NCI-H1436 (cell line): Measurements from ENCODE around the gene ATP5F1A.
"Not testable (repeated sequence)": the region's sequence is repeated elsewhere in the genome, so short reads cannot be mapped to it uniquely, and the experiment has no call there.

Experiments
- DNase-seq: peaks from one replicate; lab custom pipeline; 2025; lab: John Stamatoyannopoulos, UW

Gene ATP5F1A

GRCh38 chr18:46097801-46098615 lies at the start of gene ATP5F1A:
ATP5F1A (minus strand) TSS chr18:46098296; CDS start chr18:46098231, 65 bp downstream.
- peak; percentile 71 for DNase-seq

DNA sequence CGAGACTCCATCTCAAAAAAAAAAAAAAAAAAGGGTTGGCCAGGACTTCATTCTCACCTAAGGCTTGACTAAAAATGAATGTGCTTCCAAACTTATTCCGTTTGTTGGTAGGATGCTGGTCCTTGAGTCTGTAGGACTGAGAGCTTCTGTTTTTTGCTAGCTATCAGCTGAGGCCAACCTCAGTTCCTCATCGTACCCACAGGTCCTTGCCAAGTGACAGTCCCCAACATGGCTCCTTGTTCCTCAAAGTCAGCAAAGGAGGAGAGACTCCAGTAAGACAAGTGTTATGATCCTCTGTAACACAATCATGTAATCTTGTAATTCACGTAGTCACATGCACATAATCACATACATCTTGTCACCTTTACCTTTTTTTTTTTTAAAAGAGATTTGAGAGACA lies 43.1 kb upstream of the ATP5F1A start:
- DNase-seq: no peak

DNA sequence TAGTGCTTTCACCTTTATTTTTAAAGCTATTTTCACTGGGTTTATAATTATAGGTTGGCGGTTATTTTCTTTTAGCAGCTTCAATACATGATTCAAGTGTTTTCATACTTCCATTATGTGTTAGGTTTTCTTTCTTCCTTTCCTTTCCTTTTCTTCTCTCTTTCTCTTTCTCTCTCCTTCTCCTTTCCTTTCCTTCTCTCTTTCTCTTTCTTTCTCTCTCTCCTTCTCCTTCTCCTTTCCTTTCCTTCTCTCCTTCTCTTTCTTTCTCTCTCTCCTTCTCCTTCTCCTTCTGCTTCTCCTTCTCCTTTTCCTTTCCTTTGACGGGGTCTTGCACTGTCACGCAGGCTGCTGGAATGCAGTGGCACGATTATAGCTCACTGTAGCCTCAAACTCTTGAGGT lies 42.1 kb upstream of the ATP5F1A start:
- no peak for DNase-seq

DNA sequence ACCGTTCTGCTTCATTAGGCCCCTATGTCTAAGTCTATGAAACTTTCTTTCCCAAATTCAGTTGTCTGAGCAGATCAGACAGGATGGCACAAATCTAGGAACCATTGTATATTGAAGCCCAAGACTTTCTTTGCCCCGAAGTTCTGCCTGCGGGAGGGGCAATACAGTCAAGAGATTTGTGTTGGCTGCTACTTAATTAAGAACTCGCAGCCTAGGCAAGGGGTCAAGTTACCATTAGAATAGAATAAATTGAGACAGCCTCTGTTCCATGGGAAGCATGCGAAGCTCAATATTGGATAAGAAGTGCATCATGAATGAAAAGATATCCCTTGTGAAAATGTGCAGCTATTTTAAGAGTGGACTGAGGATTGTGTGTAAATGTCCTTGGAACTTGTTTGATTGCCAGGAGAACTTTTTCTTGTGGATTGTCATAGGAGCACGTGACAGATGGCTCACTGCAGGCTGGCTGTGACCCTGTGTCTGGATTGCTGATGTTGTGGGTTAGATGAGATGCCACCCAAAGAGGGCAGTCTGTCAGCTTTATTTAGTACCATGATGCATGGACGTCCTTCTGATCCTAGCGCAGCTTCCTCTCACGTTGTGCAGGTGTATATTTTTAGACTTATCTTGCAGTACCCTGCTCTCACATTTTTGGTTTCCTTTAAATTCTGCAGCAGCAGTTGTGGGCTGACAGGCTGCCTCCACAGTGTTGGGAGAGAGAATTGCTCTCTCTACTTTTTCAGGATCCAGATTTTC lies 37.0 kb upstream of the ATP5F1A start:
- no peak for DNase-seq

GRCh38 chr18:46133534-46133933 lies 35.4 kb upstream of the ATP5F1A start:
- DNase-seq: no peak

DNA sequence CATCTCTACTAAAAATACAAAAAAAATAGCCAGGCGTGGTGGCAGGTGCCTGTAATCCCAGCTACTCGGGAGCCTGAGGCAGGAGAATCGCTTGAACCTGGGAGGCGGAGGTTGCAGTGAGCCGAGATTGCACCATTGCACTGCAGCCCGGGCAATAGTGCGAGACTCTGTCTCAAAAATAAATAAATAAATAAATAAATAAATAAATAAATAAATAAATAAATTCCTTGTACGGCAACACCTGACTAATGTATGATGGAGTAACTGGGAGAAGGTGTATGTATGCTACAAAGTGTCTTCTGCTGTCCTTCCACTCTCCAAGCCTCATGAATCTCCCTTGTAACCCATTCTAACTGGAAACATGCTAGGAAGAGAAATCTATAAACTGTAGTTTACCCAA lies 32.5 kb upstream of the ATP5F1A start:
- not testable (repeated sequence) for DNase-seq

DNA sequence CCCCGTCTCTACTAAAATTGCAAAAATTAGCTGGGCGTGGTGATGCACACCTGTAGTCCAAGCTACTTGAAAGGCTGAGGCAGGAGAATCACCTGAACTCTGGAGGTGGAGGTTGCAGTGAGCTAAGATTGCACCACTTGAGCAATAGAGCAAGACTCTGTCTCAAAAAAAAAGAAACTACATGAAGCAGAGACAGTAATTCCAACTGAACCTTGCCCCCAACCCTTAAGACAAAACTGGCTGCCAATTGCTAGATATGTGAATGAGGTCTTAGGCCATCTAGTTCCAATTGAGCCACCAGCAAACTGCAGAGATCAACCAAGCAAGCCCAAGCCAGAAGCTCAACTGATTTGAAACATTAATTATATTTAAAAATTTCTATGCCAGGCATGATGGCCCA lies 32.0 kb upstream of the ATP5F1A start:
- no peak for DNase-seq

GRCh38 chr18:46126625-46127024 lies 28.5 kb upstream of the ATP5F1A start:
- not testable (repeated sequence) for DNase-seq

DNA sequence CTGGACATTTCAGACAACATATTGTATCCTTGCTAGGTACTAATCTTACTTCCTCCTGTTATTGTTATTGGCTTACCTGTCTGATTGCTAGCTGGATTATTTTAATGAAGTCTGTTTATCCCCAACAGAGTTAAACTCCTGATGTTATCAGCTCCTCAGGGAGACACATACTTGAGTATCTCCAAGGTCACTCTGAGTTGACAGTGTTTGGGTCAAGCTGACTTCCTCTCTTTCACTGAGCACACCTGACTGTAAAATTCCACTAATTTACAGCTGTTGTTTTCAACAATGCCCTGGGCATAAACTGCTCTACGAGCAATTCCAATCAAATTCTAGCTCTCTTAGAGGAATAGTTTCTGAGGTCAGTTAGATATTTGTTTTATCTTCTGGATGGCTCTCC lies 15.7 kb upstream of the ATP5F1A start:
- DNase-seq: no peak

- DNase-seq: no peak
These were observed 12.3 kb upstream of the ATP5F1A start for GRCh38 chr18:46110406-46110805.

GRCh38 chr18:46109386-46109785 lies 11.3 kb upstream of the ATP5F1A start:
- DNase-seq: no peak

DNA sequence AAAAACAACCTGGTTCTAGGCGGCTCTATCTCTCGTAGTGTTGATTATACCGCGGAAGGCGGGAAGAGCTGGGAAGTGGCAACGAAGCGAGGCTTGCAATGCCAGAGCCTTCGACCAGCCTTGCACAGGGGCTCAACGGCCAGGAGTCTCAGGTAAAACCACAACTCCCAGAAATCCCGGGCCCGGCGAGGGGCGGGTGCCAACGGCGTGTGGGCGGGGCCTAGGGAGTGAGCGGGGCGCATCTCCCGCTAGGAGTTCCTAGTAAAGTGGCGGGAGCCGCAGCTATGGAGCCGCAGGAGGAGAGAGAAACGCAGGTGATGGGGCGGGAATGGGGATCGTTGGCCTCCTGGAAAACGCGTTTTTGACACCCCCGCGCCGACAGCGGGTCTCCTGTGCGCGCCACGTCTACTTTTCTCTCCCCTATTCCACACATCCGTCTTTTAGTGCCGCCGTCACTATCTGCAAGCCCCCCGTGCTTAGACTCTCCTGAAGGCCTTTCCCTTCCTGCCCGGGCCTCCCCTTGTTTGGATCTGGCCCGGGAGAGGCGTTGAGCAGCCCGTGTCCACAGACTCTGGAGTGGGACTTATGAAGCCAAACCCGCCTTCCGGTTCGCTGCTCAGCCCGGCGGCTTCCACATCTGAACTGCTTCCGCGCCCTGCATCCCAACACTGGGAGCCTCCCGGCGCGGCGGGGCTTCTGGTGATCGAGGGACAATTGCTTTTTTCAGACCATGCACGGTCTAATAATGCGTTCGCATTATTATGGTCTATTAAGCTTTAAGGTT lies 6.2 kb upstream of the ATP5F1A start, which contains the start of gene HAUS1:
HAUS1 (plus strand) TSS at position 258 of the 784 bp plus-strand sequence; CDS start at position 285, 27 bp downstream.
- DNase-seq: peak; percentile 89

GRCh38 chr18:46099463-46099862 lies 1.4 kb upstream of the ATP5F1A start:
- DNase-seq: no peak

- DNase-seq: no peak
These were observed 479 bp upstream of the ATP5F1A start for GRCh38 chr18:46098616-46098933.

DNA sequence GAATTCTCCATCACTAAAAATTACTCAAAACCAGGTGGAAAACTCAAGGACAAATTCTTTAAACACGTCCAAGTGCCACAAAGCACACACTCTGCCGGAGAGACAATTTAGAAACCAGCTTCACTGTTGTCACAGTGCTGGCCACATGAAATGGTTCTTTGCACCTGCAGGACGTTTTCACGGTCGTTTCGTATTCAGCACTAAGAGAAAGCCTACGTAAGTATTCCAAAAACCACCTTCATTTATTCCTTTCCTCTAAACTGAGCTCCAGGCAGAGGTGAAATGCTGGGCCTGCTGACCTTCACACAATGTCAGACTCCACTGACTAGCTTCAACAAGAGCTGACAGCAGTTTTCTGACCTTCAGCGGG lies 680 bp downstream of the ATP5F1A start:
- DNase-seq: no peak

DNA sequence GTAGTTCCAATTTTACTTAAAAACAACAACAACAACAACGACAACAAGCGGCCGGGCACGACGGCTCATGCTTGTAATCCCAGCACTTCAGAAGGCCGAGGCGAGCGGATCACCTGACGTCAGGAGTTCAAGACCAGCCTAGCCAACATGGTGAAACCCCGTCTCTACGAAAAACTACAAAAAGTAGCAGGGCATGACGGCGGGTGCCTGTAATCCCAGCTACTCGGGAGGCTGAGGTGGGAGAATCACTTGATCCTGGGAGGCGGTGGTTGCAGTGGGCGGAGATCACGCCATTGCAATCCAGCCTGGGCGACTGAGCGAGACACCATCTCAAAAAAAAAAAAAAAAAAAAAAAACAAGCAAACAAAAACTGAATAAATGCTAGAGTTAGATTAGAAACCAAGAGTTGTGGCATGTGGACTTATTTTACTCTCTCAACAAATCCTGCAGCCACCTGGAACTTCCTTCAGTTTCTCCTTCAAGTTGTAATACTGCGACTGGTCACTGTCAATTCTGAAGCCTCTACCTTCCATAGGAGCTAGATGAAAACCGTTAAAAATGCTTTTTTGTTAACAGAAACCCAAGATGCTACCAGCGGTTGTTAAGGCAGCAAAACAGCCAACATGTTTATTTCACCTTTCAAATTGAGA lies 1.3 kb downstream of the ATP5F1A start:
- DNase-seq: no peak

DNA sequence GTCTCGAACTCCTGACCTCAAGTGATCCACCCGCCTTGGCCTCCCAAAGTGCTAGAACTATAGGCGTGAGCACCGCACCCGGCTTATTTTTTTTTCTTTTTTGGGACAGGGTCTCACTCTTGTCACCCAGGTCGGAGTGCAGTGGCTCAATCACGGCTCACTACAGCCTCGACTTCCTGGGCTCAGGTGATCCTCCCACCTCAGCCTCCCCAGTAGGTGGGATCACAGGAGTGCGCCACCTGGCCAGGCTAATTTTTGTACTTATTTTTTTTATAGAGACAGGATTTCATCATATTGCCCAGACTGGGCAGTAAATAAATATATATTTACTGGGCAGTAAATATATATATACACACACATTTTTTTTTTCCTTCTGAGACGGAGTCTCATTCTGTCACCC lies 2.6 kb downstream of the ATP5F1A start:
- no peak for DNase-seq

- not testable (repeated sequence) for DNase-seq
These were observed 9.6 kb downstream of the ATP5F1A start for GRCh38 chr18:46088501-46088900.

GRCh38 chr18:46084431-46084830 lies 13.7 kb downstream of the ATP5F1A start:
- DNase-seq: no peak

DNA sequence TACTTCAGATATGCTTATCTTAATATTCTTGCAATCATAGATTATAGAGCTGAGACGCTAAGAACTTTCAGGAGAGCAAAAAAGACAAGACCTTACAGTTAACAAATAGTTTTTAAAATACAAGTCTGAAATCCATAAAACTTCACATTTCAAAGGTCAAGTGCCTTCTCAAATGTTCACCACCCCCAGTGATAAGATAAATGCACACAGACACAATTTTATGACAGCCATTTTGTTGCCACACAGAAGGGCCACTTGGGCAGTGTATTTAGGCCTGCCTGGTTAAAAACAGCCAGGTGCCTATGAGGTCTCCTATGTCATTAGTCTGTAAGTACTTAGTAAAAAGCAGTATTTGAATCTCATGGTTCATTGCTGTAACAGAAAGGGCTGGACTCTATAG lies 17.9 kb downstream of the ATP5F1A start:
- no peak for DNase-seq

- no peak for DNase-seq
These were observed 18.8 kb downstream of the ATP5F1A start for GRCh38 chr18:46079336-46079735.
